ENCODE data around the gene SYP.

The SYP gene

DNA sequence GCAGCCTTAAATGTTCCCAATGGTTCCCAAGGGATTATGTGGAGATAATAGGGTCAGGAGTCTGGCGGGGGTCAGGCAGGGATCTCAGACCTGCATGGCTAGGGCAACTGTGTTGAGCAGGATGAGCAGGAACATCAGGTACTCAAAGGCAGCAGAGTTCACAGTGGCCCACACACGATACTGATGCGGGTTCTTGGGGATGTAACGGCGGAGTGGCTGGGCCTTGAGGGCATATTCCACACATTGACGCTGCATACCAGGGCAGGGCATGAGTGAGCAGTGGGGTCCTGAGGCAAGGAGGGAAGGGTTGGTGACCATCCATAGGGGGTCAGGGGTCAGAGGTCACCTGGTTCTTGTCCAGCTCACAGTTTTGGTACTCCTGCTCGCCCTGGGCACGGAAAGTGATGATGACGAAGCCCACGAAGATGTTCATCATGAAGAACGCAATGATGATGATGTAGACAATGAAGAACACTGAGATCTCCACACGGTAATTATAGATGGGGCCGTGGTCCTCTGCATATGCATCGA lies 15.1 kb upstream of the SYP start:
- no peak for DNase-seq

DNA sequence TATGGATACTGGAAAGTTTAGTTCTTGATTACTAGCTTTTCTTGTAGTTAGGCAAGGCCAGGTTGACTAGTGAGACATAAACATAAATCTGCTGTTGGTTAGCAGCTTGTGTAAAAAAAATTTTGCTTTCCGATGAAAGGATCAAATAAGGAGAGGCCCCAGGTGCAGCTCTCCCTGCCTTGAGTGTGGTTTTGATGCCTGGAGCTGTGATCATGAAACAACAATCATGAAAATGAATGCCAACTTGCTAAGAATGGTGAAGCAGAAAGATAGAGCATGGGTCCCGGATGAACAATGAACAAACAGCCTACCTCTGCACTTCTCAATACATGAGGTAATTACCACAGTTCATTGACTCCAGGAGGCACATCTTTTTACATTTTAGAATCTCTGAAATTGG lies 14.4 kb upstream of the SYP start:
- DNase-seq, result no peak

DNA sequence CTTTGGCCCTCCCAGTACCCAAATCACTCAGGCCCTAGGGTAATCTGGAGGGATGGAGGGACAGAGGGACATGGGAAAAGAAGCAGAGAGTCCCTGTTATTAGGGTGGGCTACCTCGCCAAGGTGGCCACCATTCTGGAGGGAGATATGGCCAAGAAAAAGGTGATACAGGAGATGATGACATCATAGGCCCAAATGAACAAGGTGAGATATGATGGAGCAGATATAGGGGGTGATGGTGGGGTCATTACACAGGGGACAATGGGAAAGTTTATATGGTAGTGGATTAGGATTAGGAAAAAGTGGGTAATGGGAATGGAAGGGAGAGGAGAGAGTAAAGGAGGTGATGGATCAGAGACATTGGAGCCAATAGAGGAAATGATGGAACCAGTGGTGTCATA lies 12.9 kb upstream of the SYP start:
- no peak for DNase-seq

DNA sequence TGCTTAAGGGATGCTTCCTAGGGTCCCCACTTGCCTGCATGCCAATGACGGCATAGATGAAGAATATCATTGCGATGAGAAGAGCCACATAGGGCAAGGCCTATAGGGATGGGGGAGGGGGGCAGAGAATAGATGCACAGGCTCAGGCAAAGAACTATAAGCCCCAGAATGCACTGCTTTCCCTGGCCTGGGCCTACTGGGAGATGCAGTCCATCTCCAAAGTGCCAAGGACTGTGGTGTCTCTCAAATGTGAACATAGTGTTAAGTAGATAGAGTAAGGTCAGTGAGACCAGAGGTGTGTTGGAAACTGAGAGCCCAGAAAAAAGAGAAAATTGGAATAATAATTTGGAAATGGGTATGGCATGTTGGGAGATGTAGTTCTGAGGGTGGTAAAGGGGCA lies 12.2 kb upstream of the SYP start:
- no peak for DNase-seq

DNA sequence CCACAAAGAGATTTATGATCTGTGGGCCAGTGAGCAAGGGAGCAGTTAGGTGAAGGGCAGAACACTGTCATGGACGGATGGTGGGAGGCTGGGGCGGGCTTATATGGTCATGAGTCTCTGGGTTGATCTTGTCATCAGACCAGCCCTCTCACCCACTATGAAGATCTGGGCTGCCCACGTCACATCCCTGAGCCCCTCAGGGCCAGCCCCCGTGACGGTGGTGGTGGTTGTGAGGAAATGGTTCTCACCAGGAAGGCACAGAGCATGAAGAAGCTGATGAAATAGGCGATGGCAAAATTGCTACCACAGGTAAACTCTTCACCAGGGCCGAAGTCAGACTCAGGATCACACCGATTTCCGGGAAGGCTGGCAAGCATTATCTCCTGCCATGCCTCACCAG lies 11.1 kb upstream of the SYP start:
- no peak for DNase-seq

DNA sequence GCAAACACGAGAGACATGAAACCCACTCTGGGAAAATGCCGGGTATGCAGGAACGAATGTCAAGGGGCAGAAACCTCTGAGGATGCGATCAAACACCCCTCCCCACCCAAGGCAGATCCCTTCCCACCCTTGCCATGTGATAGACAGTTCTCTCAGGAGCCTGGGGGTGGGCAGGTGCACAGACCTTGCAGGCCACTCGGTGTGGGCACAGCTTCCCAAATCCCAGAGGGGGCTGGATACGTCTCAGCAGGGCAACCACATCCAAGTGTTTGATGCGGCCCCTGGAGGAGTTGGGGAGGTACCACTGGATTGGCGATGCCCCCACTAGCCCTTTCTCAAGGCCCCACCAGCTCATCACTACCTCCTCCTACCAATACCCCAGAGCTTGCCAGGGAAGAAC lies 10.4 kb upstream of the SYP start:
- no peak for DNase-seq

DNA sequence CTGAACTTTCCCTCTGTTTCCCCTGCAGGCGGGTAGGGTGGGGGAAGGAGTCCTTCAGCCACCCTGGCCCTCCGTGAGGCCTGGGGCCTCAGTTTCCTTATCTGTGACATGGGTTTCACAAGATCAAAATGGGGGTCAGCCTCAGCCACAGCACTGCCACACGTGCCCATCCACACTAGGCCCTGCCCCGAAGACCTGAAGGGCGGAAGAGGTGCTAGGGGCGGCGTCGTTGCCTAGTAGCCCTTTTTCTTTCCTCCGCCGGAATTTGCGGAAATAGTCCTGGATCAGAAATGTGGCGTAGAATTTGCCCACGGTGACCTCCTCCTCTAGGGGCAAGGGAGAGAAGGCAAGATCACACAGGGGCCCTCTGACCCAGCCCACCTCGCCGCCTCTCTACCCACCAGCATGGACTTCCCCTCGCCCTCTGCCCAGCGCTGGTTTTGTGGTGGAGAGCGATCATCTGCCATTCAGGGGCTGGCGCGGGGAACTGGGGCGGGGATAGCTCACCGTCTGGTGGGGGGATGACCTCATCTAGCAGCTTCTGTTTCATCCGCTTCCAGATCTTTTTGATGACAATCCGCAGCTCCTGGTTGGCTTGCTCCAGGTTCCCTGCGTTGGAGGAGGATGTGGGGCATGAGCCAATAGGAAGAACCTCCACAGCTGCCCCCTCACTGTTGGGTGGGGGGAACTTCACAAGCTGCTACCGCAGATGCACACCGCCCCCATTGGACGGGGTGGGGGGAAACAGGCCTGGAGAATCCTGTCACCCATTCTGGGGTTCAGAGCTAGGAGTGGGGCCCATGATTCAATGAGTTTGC lies 9.7 kb upstream of the SYP start:
- DNase-seq, result peak; percentile 23

DNA sequence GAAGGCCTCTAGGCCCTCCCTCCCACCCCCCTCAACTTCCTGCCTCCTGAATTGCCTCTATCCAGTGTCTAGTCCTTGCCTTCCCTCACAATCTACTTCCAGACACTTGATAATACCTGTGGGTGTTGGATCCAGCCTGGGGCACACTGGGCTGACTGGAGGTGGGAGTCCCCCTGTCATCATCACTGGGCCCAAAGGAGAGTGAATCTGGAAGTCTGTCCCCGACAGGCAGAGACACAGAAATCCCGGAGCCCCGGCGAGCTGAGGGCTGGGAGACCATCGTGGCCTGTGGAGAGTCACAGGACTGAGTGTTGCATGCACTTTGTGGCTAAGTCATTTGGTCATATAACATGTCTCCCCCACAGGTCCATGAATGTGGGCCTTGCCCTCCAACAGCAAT lies 8.4 kb upstream of the SYP start:
- DNase-seq, result no peak

DNA sequence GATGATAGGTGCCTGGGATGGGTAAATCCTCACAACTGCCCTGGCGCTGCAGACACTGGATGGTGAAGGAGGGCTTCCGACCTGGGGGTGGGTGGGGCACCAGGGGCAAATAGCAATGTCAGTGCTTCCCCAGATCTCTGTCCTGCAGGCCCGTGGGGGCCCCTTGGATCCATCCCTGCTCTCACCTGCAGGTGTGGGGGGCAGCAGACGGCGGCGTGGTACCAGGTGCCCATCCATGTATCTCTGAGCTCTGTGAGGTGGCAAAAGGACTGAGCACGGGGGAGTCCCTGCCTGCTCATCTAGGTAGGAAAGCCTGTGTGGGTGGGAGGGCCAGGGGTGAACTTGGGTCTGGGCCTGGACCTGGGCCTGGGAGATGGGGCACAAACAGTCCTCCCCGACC lies 6.5 kb upstream of the SYP start:
- DNase-seq, result no peak

DNA sequence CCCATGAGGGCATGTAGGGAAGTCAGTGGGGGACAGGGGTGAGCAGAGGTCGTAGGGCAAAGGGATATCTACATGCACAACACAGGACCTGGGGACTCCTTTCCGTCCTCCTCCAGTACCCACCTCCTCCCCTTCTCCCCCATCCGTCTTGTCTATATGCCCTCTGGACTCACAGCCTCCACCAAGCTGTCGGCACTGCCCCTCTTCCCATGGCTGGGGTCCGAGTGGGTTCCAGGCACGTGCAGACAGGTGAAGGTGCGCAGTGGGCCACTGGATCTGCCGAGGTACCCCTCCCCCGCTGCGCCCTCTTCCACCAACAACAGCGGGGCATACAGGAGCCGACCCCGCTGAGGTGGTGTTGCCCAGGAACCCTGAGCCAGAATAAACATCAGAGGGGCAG lies 5.5 kb upstream of the SYP start:
- no peak for DNase-seq

DNA sequence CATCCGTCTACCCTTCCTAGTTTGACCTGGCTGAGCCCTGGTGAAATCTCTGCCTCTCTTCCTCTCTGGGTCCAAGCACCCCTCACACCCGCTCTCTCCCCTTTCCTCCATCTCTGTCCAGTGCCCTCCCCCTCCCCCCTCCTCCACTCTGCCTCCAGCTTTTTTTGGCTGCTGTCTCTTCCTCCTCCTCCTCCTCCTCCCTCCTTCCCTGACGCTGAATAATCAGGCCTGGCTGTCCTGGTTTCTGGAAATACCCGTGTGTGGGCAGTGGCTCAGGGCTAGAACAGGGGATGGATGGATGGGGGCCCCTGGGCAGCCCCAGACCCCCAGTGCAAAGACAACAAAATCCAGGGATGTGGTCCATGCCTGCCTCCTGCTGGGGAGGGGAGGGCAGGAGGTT lies 4.7 kb upstream of the SYP start:
- DNase-seq, result no peak

DNA sequence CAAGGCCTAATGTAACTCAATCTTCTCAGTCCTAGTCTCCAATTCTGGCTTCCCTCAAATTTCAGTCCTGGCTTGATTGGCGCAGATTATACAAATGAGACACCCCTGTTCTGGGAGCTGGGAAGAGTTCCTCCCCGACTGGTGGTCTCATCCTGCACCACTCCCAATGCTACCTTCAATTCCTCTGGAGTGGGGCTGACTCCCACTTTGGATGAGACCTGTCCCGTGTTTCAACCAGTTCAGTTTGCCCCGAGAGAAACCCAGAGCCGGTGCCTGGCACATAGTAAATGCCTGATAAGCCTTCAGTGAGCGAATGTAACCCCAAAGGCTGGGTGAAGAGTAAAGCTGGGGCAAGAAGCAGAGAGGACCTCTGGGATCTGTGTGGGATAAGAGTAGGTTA lies 4.0 kb upstream of the SYP start:
- DNase-seq, result no peak

DNA sequence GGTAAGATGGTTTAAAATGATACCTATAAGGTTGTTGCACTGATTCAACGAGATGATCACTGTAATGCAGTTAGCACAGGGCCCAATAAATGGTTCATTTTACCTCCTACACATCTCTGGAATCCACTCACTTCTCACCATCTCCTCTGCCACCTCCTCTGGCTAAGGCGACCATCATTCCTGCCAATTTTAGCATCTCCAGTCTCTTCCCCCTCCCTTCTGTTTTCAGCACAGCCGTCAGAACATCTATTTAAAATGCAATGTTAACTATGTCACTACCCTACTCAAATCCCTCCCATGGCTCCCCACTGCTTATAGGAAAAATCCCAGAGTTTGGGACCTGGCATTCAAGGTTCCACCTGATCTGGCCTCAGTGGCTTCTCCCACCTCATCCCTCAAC lies 3.5 kb upstream of the SYP start:
- no peak for DNase-seq

DNA sequence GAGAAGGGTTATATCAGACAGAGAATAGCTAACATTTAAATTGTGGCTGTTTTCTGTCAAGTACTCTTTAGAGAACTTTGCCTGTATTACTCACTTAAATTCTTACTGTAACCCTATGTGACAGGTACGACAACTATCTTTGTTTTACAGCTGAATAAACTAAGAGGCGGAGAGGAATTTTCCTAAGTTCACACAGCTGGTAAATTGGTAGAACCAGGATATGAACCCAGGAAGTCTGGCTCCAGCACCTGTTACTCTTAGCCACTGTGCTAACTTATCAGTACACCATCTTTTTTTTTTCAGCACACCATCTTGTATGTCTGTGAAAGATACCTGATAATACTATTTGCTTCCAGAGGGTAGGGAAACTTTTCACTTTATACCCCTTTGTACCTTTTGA lies 2.0 kb upstream of the SYP start:
- DNase-seq, result no peak

DNA sequence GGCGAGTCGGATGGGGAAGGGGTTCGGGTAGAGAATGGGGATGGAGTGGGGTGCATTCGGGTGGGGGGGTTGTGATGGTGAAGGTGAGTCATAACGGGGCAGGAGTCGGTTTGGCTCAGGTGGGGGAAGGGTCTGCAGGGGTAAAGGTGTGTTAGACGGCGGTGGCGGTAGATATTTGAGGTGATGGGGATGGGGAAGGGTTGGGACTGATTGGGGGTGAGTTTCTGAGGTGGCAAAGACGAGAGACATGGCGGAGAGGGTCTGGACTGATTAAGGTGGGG lies 738 bp downstream of the SYP start:
- no peak for DNase-seq

DNA sequence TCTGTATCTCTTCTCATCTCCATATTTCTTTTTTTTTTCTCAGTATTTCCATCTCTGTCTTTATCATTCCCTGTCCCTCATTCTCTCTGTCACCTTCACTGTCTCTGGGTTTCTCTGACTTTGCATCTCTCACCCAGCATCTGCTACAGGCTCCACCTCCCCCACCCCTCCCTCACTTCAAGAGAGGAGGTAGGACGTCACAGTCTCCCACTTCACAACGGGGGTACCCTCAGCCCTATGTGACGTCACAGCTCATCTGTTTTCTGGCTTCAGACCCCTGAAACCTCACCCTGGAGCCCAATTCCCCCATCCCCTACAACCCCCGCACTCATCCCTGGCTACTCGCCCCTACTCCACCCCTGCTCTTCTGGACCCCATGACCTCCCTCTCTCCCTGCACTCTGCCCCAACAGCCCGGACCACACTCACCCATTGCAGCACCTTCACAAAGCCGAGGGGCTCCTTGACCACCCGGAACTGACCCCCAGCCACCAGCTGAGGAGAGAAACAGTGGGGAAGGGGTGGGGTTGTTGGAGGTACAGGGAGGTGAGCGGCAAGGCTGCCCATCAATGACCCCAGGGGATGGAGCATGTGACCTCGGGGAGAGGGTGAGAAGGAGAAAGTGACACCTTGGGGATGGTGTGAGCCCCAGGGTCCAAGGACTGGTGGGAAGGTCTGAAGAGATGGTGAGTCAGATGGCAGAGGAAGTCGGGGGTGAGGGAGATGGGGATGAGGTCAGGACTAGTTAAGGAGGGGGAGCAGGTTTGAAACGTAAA lies 1.3 kb downstream of the SYP start:
- no peak for DNase-seq

DNA sequence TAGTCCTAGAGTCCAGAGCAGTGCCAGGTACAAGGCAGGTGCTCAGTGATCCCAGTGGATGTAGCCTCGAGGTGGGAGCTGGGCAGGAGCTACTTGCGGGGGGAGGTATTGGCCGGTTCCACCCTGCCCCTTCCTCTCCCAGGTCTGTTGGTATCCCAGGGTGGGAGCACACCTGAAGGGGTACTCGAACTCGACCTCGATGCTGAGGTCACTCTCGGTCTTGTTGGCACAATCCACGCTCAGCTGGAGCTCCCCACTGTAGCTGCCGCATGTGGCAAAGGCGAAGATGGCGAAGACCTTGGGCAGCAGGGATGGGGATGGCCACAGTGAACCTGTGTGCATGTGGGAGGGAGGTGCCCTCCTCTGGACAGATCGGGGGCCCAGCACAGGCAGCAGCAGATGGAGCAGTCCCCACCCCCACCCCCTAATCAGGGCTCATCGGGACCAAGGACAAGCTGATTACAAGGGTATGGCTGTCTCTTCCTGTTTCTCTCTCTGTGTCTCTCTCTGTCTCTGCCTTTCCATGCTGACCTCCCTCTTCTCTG lies 2.4 kb downstream of the SYP start:
- no peak for DNase-seq

DNA sequence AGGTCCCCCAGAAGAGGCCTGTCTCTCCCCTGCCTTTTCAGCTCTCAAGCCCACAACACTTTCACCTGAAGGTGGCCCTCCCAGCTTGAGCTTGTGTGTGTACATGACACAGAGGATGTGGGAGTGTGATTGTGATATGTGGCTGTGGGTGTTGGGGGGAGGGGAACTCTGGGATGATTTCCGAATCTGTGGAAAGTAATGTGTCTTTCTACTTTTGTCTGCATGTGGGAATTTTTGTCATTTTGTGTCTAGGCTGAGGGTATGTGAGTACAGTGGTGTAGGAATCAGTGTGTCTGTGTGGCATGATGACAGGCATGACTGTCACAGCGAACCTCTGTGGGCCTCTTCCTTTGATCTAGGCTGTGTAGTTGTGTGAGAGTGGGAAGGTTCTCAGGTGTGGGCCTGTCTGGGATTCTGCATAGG lies 6.4 kb downstream of the SYP start:
- DNase-seq, result no peak

DNA sequence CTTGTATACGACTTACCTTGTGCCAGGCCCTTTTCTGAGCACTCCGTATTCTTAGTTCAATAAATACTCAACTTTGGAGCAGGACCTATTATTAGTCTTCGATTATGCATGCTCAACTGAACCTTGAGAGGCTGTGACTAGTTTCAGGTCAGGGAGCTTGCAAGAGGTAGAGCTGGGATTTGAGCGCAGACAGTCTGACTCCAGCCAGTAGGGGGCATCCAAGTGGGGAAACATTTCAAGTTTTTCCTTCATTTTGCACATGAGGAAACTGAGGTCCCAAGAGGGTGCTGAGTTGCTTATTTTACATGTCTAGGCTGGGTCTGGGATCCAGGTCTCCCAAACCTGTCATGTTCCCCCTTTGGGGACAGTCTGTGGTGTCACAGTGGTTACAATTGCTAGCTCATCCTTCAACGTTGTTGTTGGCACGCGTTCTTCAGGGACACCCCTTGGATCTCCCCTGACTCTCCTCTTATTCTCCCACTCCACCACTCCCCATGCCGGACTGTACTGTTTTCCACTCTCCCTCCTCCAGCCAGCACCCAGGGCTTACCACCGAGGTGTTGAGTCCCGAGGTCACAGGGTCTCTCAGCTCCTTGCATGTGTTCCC lies 7.2 kb downstream of the SYP start:
- peak; percentile 47 for DNase-seq

DNA sequence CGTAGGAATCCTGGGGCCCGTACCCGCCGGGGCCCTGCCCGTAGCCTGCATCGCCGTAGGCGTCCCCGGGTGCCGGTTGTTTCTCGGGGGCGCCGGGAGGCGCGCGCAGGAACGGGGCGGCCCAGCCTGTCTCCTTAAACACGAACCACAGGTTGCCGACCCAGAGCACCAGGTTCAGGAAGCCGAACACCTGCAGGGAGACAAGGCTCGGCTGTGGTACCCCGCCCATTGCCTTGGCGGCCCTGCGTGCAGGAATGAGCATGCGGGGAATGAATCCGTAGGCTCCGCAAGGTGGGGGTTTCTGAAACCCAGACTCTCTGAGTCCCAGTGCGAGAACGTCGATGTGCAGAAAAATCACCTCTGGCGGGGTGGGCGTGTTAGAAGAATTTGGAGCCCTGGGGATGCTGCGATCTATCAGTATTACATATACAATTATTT lies 8.4 kb downstream of the SYP start:
- no peak for DNase-seq

DNA sequence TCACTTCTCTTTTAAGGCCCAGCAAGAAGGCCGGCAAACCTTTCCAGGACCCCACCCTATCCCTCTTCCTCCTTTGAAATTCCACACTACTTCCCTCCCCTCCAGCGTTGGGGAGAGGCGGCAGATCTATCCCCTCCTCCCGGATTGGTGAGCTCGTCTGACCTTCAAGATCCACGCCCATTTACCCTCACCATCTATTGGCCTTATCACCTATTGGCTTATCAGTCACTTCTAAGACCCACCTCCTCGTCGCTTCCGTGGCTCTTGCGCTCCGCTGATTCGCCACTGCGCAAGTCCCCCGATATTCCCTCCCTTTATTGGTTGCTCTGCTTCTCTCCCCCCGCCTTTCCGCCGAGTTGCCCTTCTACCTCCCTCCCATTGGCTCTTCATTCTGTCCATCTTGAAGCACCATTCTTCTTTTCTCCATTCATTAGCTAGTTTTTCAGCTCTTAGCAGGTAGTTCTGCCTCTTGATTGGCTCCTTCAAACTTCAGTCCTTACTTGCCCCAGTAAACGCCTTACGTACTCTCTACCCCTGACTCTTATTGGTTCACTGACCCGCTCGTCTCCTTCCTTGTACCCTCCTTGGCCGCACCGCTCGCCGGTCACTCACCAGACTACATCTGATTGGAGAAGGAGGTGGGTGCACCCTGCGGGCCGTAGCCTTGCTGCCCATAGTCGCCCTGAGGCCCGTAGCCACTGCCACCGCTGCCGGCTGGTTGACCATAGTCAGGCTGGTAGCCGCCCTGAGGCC lies 9.0 kb downstream of the SYP start:
- DNase-seq, result peak; percentile 97

DNA sequence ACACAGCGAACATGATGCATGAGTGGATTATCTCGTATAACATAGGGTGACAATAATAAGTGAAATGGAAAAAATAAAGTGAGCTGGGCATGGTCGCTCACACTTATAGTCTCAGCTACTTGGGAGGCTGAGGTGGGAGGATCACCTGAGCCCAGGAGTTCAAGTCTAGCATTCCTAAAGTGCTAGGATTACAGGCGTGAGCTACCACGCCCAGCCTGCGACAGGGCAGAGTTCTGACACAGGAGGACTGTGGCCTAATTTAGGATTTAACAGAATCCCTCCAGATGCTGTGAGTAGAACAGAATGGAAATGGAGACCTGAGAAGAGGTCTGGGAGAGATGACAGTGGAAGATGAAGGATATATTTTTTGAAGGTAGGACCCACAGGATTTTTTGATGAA lies 10.4 kb downstream of the SYP start:
- DNase-seq, result no peak

DNA sequence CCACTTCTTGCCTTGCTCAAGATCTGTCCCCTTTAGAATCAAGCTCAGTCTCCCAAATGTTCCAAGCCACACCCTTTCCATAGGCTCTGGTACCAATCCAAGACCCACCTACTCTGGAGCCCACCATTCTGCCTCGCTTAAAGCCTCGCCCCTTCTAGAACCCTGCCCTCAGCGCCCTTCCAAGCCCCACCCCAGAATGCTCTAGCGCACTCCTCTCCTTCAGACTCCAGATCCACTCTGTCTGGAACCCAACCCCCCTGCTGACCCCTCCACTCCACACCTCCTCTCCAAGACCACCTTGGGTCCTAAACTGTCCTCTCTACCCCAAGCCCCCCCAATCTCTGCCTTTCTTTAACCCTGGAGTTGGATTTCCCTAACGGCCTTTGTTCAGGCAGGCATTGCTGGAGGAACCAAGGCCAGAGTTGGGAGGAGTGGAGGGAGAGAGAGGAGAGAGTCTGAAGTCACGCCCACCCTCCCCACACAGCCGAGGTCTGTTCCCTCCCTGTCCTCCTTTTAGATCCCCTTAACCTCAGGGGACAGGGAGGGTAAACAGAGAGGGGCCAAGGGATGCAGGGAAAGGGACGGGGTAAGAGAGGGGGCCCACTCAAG lies 11.4 kb downstream of the SYP start:
- DNase-seq, result no peak

Measured in eye (tissue), 1 donor.